ENCODE measurements around the gene PSMC1.

- TF ChIP-seq CTCF (conservative IDR thresholded peaks at IDR 0.05) (peak; percentile 97), ZFX (IDR thresholded peaks at IDR 0.05) (no peak)
Measured at GRCh38 chr14:90235179-90235976, 21.0 kb upstream of the PSMC1 start.
